Thoracic aorta (tissue), 2 donors: Measurements from ENCODE around the gene NDFIP1. TPM values are rescaled to one million over a fixed set of nuclear protein-coding genes. Genes with fewer than 3 reads are reported as not detected.

Experiments
- ATAC-seq: fragments of 150-250 bp; one replicate; pipeline ENCODE4 v1.8.0; 2017; ENCODE audit warnings: low read depth; ENCODE audit not compliant: insufficient number of reproducible peaks, low FRiP score
- DNase-seq: peaks from one replicate; pipeline ENCODE4 v3.0.0-alpha.2; 2020; ENCODE audit warnings: low spot score
- H3K27ac ChIP-seq, 2 donors: fragments of 200-600 bp; sonication (generic); 1 replicate in 1 of 2; 2 replicates in 1 of 2; pipeline ENCODE4 v1.5.1; 2016; ENCODE audit warnings: mild to moderate bottlenecking in 2 of 2, moderate library complexity in 2 of 2
- H3K27me3 ChIP-seq: fragments of 200-600 bp; sonication (generic); replicated peaks from 2 replicates; pipeline ENCODE4 v1.6.0; 2016; ENCODE audit warnings: mild to moderate bottlenecking; ENCODE audit not compliant: insufficient read depth
- H3K36me3 ChIP-seq: fragments of 200-600 bp; sonication (generic); one replicate; pipeline ENCODE4 v1.5.1; 2016
- H3K4me1 ChIP-seq, 2 donors: fragments of 200-600 bp; sonication (generic); 1 replicate in 1 of 2; 2 replicates in 1 of 2; pipeline versions ENCODE4 v1.5.1 to v1.6.0; 2016; ENCODE audit warnings: low read depth in 2 of 2, mild to moderate bottlenecking in 1 of 2; ENCODE audit not compliant: control insufficient read depth in 1 of 2
- H3K4me3 ChIP-seq: fragments of 200-600 bp; sonication (generic); 2 replicates; pipeline ENCODE4 v1.5.1; 2016; ENCODE audit warnings: mild to moderate bottlenecking
- H3K9me3 ChIP-seq: fragments of 200-600 bp; sonication (generic); 2 replicates; pipeline ENCODE4 v1.5.1; 2016
- CTCF ChIP-seq: fragments of 200-600 bp; sonication (generic); IDR thresholded peaks from one replicate; pipeline ENCODE4 v1.5.1; 2019; ENCODE audit warnings: antibody characterized with exemption
- total RNA-seq, 2 donors: library from RNA; depleted of rRNA; stranded (reverse); fragments of >200 nt; gene quantifications; one replicate each; pipeline versions ENCODE4 v1.1.0 to v1.2.3, GENCODE V29; 2016

NDFIP1 gene
- total RNA-seq, 2 donors from 2014 or later: 102 to 134 TPM

GRCh38 chr5:142176255-142176654 lies 67.7 kb downstream of the NDFIP1 start:
- H3K27me3 ChIP-seq: no peaks in the 10 kb centered on the region
- no peaks in the 10 kb centered on the region for H3K9me3 ChIP-seq
- H3K27ac ChIP-seq: no peak overlapping the region
- no peaks in the 10 kb centered on the region for H3K4me1 ChIP-seq
- no peak for DNase-seq
- TF ChIP-seq CTCF: no peak
- H3K36me3 ChIP-seq: no peaks in the 10 kb centered on the region
- H3K4me3 ChIP-seq: no peak overlapping the region
- no peak for ATAC-seq

GRCh38 chr5:142178651-142179050 lies 70.1 kb downstream of the NDFIP1 start:
- Histone ChIP-seq H3K36me3 (no peaks in the 10 kb centered on the region), H3K9me3 (no peaks in the 10 kb centered on the region), H3K4me1 (no peaks in the 10 kb centered on the region), H3K27ac (no peak overlapping the region), H3K4me3 (no peak overlapping the region), H3K27me3 (no peaks in the 10 kb centered on the region)
- ATAC-seq: no peak
- DNase-seq: no peak
- no peak for TF ChIP-seq CTCF

DNA sequence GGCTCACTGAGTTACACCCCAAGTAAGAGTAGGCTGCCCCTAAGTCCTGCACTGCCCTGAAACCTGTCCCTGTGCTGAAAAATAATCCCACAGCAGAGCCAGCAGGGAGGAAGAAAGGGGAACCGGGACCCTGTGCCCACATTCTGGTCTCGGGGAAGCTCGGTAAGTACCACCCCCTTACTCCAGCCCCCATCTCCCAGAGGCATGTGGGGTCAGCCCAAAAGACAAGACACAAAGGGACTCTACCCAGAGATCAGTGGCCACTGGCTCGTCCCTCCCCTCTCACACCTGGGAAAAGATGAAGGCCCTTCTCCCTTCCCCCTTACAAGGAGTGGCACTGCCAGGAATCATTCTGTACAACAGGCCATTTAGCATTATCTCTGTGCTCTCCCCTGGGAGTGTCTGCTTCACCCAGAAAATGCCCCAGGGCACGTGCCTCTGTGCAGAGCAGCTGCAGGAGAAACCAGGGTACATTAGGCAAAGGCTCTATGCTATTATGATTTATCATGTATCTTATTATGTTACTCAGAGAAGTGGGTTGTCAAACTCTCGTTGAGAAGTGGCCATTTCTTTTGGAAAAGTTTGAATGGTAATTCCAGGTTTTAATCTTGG lies 71.3 kb downstream of the NDFIP1 start:
- ATAC-seq (no peak), DNase-seq (no peak)
- Histone ChIP-seq H3K4me1 (no peaks in the 10 kb centered on the region), H3K9me3 (no peaks in the 10 kb centered on the region), H3K4me3 (no peak overlapping the region), H3K36me3 (no peaks in the 10 kb centered on the region), H3K27ac (no peak overlapping the region), H3K27me3 (no peaks in the 10 kb centered on the region)
- TF ChIP-seq CTCF: no peak

DNA sequence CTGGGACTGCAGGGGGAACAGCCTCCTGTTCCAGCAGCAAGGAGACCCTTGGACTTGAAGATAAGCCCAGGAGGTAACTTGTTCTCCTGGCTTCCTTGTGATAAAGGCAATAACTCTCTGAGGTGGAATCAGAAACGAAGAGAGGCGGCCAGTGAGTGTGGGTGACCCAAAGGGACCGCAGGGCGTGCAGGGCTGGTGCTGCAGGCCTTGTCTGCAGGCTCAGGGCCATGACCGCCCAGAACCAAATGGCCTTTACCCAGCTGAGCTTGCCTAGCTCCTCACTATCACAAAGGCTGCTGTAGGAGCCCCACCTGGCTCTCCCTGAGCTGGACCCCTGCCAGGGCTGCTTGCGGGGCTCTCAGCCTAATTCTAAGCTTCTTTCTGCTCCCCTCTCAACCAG lies 72.5 kb downstream of the NDFIP1 start:
- Histone ChIP-seq H3K9me3 (no peaks in the 10 kb centered on the region), H3K27me3 (no peaks in the 10 kb centered on the region), H3K4me3 (no peak overlapping the region), H3K4me1 (no peaks in the 10 kb centered on the region), H3K27ac (no peak overlapping the region), H3K36me3 (no peaks in the 10 kb centered on the region)
- no peak for ATAC-seq
- no peak for DNase-seq
- TF ChIP-seq CTCF: no peak

GRCh38 chr5:142181547-142182163 lies 73.1 kb downstream of the NDFIP1 start:
- no peak for ATAC-seq
- Histone ChIP-seq H3K4me1 (no peaks in the 10 kb centered on the region), H3K36me3 (no peaks in the 10 kb centered on the region), H3K4me3 (no peak overlapping the region), H3K27ac (no peak overlapping the region), H3K9me3 (no peaks in the 10 kb centered on the region), H3K27me3 (no peaks in the 10 kb centered on the region)
- TF ChIP-seq CTCF: no peak
- DNase-seq: no peak
